AG09319 (cell line): ENCODE results near the gene GDE1.

Experiments
- DNase-seq: peaks from one replicate; pipeline ENCODE4 v3.0.0-alpha.2; 2010; ENCODE audit warnings: low read depth; ENCODE audit errors: extremely low read depth
- CTCF ChIP-seq: IDR thresholded peaks from 2 replicates; pipeline ENCODE4 v1.5.1; 2011; ENCODE audit warnings: low read depth, mild to moderate bottlenecking, inconsistent platforms, low read length, moderate library complexity

The GDE1 gene

GRCh38 chr16:19521471-19522396, at the start of gene GDE1:
Gene GDE1, minus strand, starts transcription at chr16:19522098. Its CDS starts 134 bp downstream, at chr16:19521964.
- DNase-seq: peak; percentile 62
- peak; percentile 52 for TF ChIP-seq CTCF

DNA sequence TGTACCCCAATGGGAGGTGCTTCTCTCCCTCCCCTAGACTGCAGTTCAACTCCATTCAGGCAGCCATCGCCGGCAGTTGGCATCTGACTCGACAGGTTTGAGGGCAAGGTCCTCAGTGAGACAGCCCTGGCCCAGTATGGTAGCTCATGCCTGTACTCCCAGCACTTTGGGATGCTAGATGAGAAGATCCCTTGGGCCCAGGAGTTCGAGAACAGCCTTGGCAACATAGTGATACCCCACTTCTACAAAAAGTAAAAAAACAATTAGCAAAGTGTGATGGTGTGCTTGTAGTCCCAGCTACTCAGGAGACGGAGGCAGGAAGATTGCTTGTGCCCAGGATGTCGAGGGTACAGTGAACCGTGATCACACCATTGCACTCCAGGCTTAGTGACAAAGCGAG, 45.7 kb upstream of the GDE1 start:
- no peak for TF ChIP-seq CTCF
- no peak for DNase-seq

- no peak for DNase-seq
- no peak for TF ChIP-seq CTCF
Observed at GRCh38 chr16:19566362-19566761, 44.5 kb upstream of the GDE1 start.

- no peak for TF ChIP-seq CTCF
- no peak for DNase-seq
Observed at GRCh38 chr16:19563377-19563776, 41.5 kb upstream of the GDE1 start.

DNA sequence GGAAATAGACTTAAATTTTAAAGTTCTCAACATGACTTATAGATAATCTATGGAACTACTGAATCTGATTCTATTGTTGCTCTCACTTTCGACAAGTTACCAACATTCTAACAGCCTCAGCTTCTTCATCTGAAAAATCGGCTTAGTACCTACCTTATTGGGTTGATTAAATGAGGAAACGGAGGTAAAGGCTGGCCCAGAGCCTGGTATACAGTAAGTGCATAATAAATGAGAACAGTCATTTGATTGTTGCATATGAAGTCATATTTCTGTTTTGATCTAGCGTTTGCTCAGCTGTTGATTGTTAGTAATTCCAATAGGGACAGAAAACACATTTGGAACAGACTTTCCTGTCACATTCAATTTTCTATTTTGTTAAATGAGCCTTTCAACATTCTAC, 38.2 kb upstream of the GDE1 start:
- TF ChIP-seq CTCF: no peak
- DNase-seq: no peak

- peak; percentile 52 for TF ChIP-seq CTCF
- DNase-seq: no peak
Observed at GRCh38 chr16:19559242-19559910, 37.5 kb upstream of the GDE1 start.
